GM23338 (cell line): ENCODE measurements around the gene RAC2. TPM values are rescaled to one million over a fixed set of nuclear protein-coding genes. Genes with fewer than 3 reads are reported as not detected.

Source experiments
- ATAC-seq: fragments of 200-7000 bp; cut with Tn5 transposase; 3 replicates; pipeline ENCODE4 v1.9.1; 2020
- DNase-seq: peaks from one replicate; pipeline ENCODE4 v3.0.0-alpha.2; 2015; ENCODE audit warnings: low spot score
- H2AFZ ChIP-seq: fragments of 200-600 bp; sonication (generic); 2 replicates; pipeline ENCODE4 v1.8.0; 2016; ENCODE audit warnings: antibody characterized with exemption, mild to moderate bottlenecking, moderate library complexity
- H3F3A ChIP-seq: fragments of 200-600 bp; sonication (generic); replicated peaks from 2 replicates; pipeline ENCODE4 v1.8.0; 2017; ENCODE audit warnings: antibody characterized with exemption, mixed run types, low read depth
- H3K27ac ChIP-seq: fragments of 200-600 bp; sonication (generic); 2 replicates; pipeline ENCODE4 v1.6.1; 2016; ENCODE audit warnings: low read depth
- H3K27me3 ChIP-seq: fragments of 200-600 bp; sonication (generic); 2 replicates; pipeline ENCODE4 v1.8.0; 2016; ENCODE audit warnings: mild to moderate bottlenecking, mixed run types, moderate library complexity; ENCODE audit not compliant: insufficient read depth
- H3K36me3 ChIP-seq: fragments of 200-600 bp; sonication (generic); 2 replicates; pipeline ENCODE4 v1.8.0; 2016; ENCODE audit warnings: mild to moderate bottlenecking; ENCODE audit not compliant: insufficient read depth
- H3K4me1 ChIP-seq: fragments of 200-600 bp; sonication (generic); 2 replicates; pipeline ENCODE4 v1.8.0; 2016; ENCODE audit warnings: mild to moderate bottlenecking, moderate library complexity; ENCODE audit not compliant: insufficient read depth
- H3K4me2 ChIP-seq: fragments of 200-600 bp; sonication (generic); 2 replicates; pipeline ENCODE4 v1.7.1; 2017; ENCODE audit warnings: mixed run types
- H3K4me3 ChIP-seq: fragments of 200-600 bp; sonication (generic); 2 replicates; pipeline ENCODE4 v1.6.1; 2016; ENCODE audit warnings: mixed run types
- H3K79me2 ChIP-seq: fragments of 200-600 bp; sonication (generic); replicated peaks from 2 replicates; pipeline ENCODE4 v1.8.0; 2017; ENCODE audit warnings: mild to moderate bottlenecking; ENCODE audit not compliant: insufficient read depth
- H3K9me2 ChIP-seq: fragments of 200-600 bp; sonication (generic); 2 replicates; pipeline ENCODE4 v1.8.0; 2017; ENCODE audit not compliant: insufficient read depth
- H4K20me1 ChIP-seq: fragments of 200-600 bp; sonication (generic); replicated peaks from 2 replicates; pipeline ENCODE4 v1.8.0; 2017; ENCODE audit warnings: mild to moderate bottlenecking; ENCODE audit not compliant: insufficient read depth
- H3K27ac Mint-ChIP-seq: 2 replicates; pipeline ENCODE4 v1.8.0; 2020; ENCODE audit warnings: inconsistent platforms, mild to moderate bottlenecking, moderate library complexity, mixed read lengths
- H3K27me3 Mint-ChIP-seq: 3 replicates; pipeline ENCODE4 v1.8.0; 2022; ENCODE audit warnings: low read depth, mild to moderate bottlenecking, moderate library complexity, mixed read lengths, inconsistent platforms; ENCODE audit not compliant: insufficient read depth, poor library complexity
- H3K36me3 Mint-ChIP-seq: 3 replicates; pipeline ENCODE4 v1.8.0; 2021; ENCODE audit warnings: low read depth, mild to moderate bottlenecking, inconsistent platforms, moderate library complexity, mixed read lengths
- H3K4me1 Mint-ChIP-seq: 3 replicates; pipeline ENCODE4 v1.8.0; 2020; ENCODE audit warnings: mild to moderate bottlenecking, inconsistent platforms, mixed read lengths
- H3K4me3 Mint-ChIP-seq: 3 replicates; pipeline ENCODE4 v1.8.0; 2021; ENCODE audit warnings: moderate library complexity, mild to moderate bottlenecking, inconsistent platforms, mixed read lengths
- H3K9me3 Mint-ChIP-seq: 3 replicates; pipeline ENCODE4 v1.8.0; 2020; ENCODE audit warnings: moderate library complexity, mild to moderate bottlenecking, inconsistent platforms, mixed read lengths
- CREB1 ChIP-seq: fragments of 250-450 bp; sonication (Bioruptor Pico); IDR thresholded peaks from 2 replicates; pipeline ENCODE4 v1.5.0; 2020; ENCODE audit warnings: low read depth, mild to moderate bottlenecking, moderate library complexity
- CTCF ChIP-seq, 2 experiments: fragments of 200-600 bp in 1 of 2; sonication (generic) in 1 of 2; conservative IDR thresholded peaks; 2 replicates each; pipeline versions ENCODE4 v1.5.1 to v1.6.1; 2016 to 2017; ENCODE audit warnings: antibody characterized with exemption in 2 of 2, low read depth in 2 of 2, mild to moderate bottlenecking in 2 of 2, moderate library complexity in 1 of 2
- ETS1 ChIP-seq: IDR thresholded peaks from 2 replicates; pipeline ENCODE4 v1.6.1; 2016; ENCODE audit warnings: antibody characterized with exemption
- EZH2 ChIP-seq: fragments of 200-600 bp; sonication (generic); IDR thresholded peaks from one replicate; pipeline ENCODE4 v1.8.0; 2017; ENCODE audit warnings: antibody characterized with exemption, mild to moderate bottlenecking, low read depth; ENCODE audit not compliant: unreplicated experiment
- EZH2phosphoT487 ChIP-seq: fragments of 200-600 bp; sonication (generic); IDR thresholded peaks from one replicate; pipeline ENCODE4 v1.8.1; 2018; ENCODE audit warnings: antibody characterized with exemption; ENCODE audit not compliant: unreplicated experiment
- JUNB ChIP-seq: IDR thresholded peaks from one replicate; pipeline ENCODE4 v1.6.1; 2016; ENCODE audit warnings: antibody characterized with exemption; ENCODE audit not compliant: unreplicated experiment
- NANOG ChIP-seq: IDR thresholded peaks from 2 replicates; pipeline ENCODE4 v1.6.1; 2016; ENCODE audit warnings: antibody characterized with exemption, borderline replicate concordance
- POLR2AphosphoS5 ChIP-seq: IDR thresholded peaks from 2 replicates; pipeline ENCODE4 v1.6.1; 2016; ENCODE audit warnings: antibody characterized with exemption, low read depth
- REST ChIP-seq: IDR thresholded peaks from one replicate; pipeline ENCODE4 v1.6.1; 2018; ENCODE audit warnings: antibody characterized with exemption; ENCODE audit not compliant: unreplicated experiment
- STAT1 ChIP-seq: IDR thresholded peaks from one replicate; pipeline ENCODE4 v1.6.1; 2016; ENCODE audit warnings: antibody characterized with exemption; ENCODE audit not compliant: unreplicated experiment
- ZNF114 ChIP-seq: fragments of 250-450 bp; sonication (Bioruptor Pico); IDR thresholded peaks from 2 replicates; pipeline ENCODE4 v1.5.0; 2020; ENCODE audit warnings: mild to moderate bottlenecking, moderate library complexity
- ZNF331 ChIP-seq: fragments of 250-450 bp; sonication (Bioruptor Pico); IDR thresholded peaks from 2 replicates; pipeline ENCODE4 v1.5.0; 2020; ENCODE audit warnings: low read depth, mild to moderate bottlenecking, moderate library complexity
- ZNF462 ChIP-seq: fragments of 250-450 bp; sonication (Bioruptor Pico); IDR thresholded peaks from 2 replicates; pipeline ENCODE4 v1.5.0; 2020; ENCODE audit warnings: mild to moderate bottlenecking, moderate library complexity
- polyA plus RNA-seq: library from polyadenylated mRNA; unstranded; fragments of >200 nt; fragmentation: Nextera tagmentation; extraction: Ambion mirVana; gene quantifications from 2 replicates; pipeline ENCODE4 v1.2.1, GENCODE V29; 2016
- total RNA-seq: library from RNA; depleted of rRNA; stranded (reverse); fragments of >200 nt; shearing (Covaris generic); gene quantifications from 2 replicates; pipeline ENCODE4 v1.2.3, GENCODE V29; 2014

The RAC2 gene
- total and polyA plus RNA-seq, 2 experiments from 2014 or later, result 2.4 to 2.7 TPM

GRCh38 chr22:37266581-37267134, 22.6 kb upstream of the RAC2 start:
- Mint-ChIP-seq H3K4me3 (no peak overlapping the region), H3K36me3 (peaks cover 4% of the 10 kb centered on the region; the same call in 2 of the 3 replicates)
- ATAC-seq, result peak; percentile 57

More at GRCh38 chr22:37266581-37267134, 22.6 kb upstream of the RAC2 start:
- Histone ChIP-seq H2AFZ (peak overlapping the region; percentile 77; the same call in 1 of the 2 replicates), H3K36me3 (no peaks in the 10 kb centered on the region), H3K4me1 (no peaks in the 10 kb centered on the region), H3K9me2 (no peaks in the 10 kb centered on the region), H3K27ac (no peak overlapping the region), H3K4me2 (no peak overlapping the region), H4K20me1 (no peaks in the 10 kb centered on the region; the same call in 1 of the 2 replicates), H3K4me3 (peak overlapping the region; percentile 8; the same call in 1 of the 2 replicates), H3K79me2 (no peaks in the 10 kb centered on the region), H3F3A (no peaks in the 10 kb centered on the region), H3K27me3 (no peaks in the 10 kb centered on the region)
- TF ChIP-seq ZNF331 (no peak), POLR2AphosphoS5 (no peak), NANOG (no peak), EZH2phosphoT487 (no peak), ZNF462 (CRISPR knock-in tag) (no peak), JUNB (no peak), ETS1 (no peak), CREB1 (no peak), ZNF114 (CRISPR knock-in tag) (no peak), STAT1 (no peak), EZH2 (no peak), REST (no peak), CTCF (conservative IDR thresholded peaks at IDR 0.05; ENCODE audit: low read depth in 2 of 2) (no peak)
- H3K9me3 Mint-ChIP-seq, result peaks cover 23% of the 10 kb centered on the region
- peaks cover 3% of the 10 kb centered on the region for H3K4me1 Mint-ChIP-seq
- H3K27me3 Mint-ChIP-seq, result peaks cover 13% of the 10 kb centered on the region
- DNase-seq, result no peak
- H3K27ac Mint-ChIP-seq, result no peak overlapping the region; the same call in 1 of the 2 replicates
